Dendritic cell treated with granulocyte-macrophage colony-stimulating factor and Interleukin-4, amounts not matched to agents 40 ng/mL and 50 ng/mL, for 4 days (primary cell): ENCODE results near the gene CDHR5.
A peak's percentile ranks its signal among the peaks of the same experiment; 100 is the strongest.

Experiments
- H3K27ac Mint-ChIP-seq: one replicate; pipeline ENCODE4 v1.8.0; 2022; ENCODE audit warnings: mild to moderate bottlenecking, mixed read lengths
- H3K27me3 Mint-ChIP-seq: one replicate; pipeline ENCODE4 v1.8.0; 2022; ENCODE audit warnings: mild to moderate bottlenecking, mixed read lengths
- H3K36me3 Mint-ChIP-seq: one replicate; pipeline ENCODE4 v1.8.0; 2022; ENCODE audit warnings: low read depth, mixed read lengths
- H3K4me1 Mint-ChIP-seq: one replicate; pipeline ENCODE4 v1.8.0; 2022; ENCODE audit warnings: low read depth, mixed read lengths
- H3K4me3 Mint-ChIP-seq: one replicate; pipeline ENCODE4 v1.8.0; 2022; ENCODE audit warnings: mild to moderate bottlenecking, moderate library complexity, mixed read lengths
- H3K9me3 Mint-ChIP-seq: one replicate; pipeline ENCODE4 v1.8.0; 2022; ENCODE audit warnings: mixed read lengths
- intact Hi-C: fragments of 100-400 bp; cut with micrococcal nuclease; formaldehyde crosslinking; loops from one replicate; pipeline ENCODE4 v1.15.0; 2022

Gene CDHR5

DNA sequence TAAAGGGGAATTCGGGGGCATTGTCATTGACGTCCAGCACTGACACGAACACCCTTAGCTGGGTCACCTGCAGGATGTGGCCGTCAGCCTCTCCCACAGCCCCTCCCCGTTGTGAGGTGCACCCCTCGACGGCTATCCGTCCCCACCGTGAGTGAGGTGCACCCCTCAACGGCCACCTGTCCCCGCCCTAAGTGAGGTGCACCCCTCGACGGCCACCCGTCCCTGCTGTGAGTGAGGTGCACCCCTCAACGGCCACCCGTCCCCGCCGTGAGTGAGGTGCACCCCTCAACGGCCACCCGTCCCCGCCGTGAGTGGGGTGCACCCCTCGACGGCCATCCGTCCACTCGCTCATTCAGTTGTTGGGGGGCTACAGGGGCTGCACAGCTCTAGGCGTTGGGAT lies 2.9 kb downstream of the CDHR5 start:
- Mint-ChIP-seq H3K36me3 (peaks cover 48% of the 10 kb centered on the region), H3K27ac (no peak overlapping the region), H3K27me3 (peaks cover 30% of the 10 kb centered on the region), H3K4me3 (no peak overlapping the region), H3K9me3 (no peaks in the 10 kb centered on the region), H3K4me1 (peaks cover 51% of the 10 kb centered on the region)
- intact Hi-C loops = no loop called here

DNA sequence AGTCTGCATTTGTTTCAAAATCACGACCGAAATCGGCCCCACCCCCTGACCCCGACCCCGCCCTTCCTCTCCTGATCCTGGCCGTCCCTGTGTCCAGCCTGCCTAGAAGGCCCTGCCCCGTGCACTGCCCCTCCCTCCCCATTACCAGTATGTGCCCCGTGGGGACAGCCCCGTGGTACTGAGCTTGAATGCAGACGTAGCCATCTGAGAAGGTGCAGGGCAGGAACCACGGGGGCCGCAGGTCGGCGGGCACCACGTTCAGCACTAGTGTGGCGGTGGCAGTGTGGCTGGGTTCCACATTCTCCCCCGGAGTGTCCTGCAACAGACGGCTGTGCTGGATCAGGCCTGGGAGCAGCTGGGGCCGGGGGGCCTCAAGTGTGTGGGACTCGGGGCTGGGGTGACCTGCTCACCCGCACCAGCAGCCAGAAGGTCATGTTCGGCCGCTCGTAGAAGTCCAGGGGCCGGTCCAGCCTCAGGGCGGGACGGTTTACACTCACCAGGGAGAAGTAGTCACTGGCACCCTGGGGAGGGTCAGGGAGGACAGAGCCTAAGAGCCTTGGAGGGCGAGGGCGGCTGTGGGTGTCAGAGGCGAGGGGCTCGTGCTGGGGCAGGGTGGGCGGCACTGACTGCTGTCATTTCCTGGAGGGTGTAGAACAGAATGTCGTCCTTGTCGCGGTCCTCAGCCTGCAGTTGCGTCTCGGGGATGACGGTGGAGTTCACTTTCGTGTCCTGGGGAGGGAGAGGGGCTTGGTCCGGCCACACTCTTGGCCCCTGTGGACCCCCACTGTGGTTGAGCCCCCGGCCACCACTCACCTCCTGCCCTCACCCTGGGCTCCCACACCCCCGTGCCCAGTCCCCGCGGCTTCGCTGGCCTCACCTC lies 3.6 kb downstream of the CDHR5 start:
- H3K4me3 Mint-ChIP-seq = no peak overlapping the region
- peaks cover 48% of the 10 kb centered on the region for H3K36me3 Mint-ChIP-seq
- H3K4me1 Mint-ChIP-seq = peaks cover 58% of the 10 kb centered on the region
- H3K9me3 Mint-ChIP-seq = no peaks in the 10 kb centered on the region
- H3K27me3 Mint-ChIP-seq = peaks cover 24% of the 10 kb centered on the region
- intact Hi-C loops = no loop called here
- no peak overlapping the region for H3K27ac Mint-ChIP-seq

DNA sequence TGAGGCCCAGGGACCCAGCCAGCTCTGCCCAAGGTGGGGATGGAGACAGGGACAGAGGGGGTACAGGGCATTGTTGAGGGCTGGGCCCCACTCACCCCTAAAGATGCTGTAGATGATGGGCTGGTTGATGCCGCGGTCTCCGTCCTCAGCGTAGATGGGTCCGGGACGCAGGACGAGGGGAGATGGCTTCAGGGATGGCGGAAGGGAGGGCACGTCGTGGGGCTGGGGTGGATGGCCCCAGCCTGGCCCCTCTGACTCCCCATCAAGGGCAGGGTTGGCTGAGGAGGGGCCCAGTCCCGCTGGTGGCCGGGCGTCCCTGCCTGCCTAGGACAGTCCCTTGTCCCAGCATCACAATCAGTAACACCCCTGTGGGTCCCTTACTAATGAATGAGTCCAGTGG lies 4.6 kb downstream of the CDHR5 start:
- Mint-ChIP-seq H3K9me3 (no peaks in the 10 kb centered on the region), H3K27ac (no peak overlapping the region), H3K27me3 (peaks cover 14% of the 10 kb centered on the region), H3K36me3 (peaks cover 52% of the 10 kb centered on the region), H3K4me1 (peaks cover 59% of the 10 kb centered on the region), H3K4me3 (no peak overlapping the region)
- intact Hi-C loops = no loop called here

DNA sequence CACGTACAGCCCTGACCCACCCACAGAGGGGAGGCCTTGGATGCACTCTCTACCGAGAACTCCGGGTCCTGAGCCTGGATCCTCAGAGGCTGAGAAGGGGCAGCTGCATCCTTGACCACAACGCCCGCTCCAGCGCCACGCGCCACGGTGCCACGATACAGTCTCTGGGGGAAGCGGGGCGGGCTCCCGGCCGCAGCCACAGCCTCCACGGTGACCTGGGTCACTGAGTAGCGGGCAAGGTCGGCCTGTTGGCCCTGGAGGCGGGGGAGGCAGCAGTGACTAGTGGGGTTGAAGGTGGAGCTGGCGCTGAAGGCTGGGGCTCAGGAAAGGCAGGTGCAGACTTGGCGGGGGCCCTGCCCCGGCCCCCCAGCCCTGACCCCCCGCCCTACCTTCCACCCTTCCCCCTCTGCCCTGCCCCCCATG lies 5.1 kb downstream of the CDHR5 start:
- H3K9me3 Mint-ChIP-seq = no peaks in the 10 kb centered on the region
- H3K4me1 Mint-ChIP-seq = peaks cover 63% of the 10 kb centered on the region
- H3K27ac Mint-ChIP-seq = no peak overlapping the region
- H3K27me3 Mint-ChIP-seq = peaks cover 8% of the 10 kb centered on the region
- intact Hi-C loops = loop anchor here (5.0 kb wide), 1 partner anchor 42 kb away; the partner anchor contains the start of gene PHRF1
- H3K36me3 Mint-ChIP-seq = peaks cover 58% of the 10 kb centered on the region
- no peak overlapping the region for H3K4me3 Mint-ChIP-seq

DNA sequence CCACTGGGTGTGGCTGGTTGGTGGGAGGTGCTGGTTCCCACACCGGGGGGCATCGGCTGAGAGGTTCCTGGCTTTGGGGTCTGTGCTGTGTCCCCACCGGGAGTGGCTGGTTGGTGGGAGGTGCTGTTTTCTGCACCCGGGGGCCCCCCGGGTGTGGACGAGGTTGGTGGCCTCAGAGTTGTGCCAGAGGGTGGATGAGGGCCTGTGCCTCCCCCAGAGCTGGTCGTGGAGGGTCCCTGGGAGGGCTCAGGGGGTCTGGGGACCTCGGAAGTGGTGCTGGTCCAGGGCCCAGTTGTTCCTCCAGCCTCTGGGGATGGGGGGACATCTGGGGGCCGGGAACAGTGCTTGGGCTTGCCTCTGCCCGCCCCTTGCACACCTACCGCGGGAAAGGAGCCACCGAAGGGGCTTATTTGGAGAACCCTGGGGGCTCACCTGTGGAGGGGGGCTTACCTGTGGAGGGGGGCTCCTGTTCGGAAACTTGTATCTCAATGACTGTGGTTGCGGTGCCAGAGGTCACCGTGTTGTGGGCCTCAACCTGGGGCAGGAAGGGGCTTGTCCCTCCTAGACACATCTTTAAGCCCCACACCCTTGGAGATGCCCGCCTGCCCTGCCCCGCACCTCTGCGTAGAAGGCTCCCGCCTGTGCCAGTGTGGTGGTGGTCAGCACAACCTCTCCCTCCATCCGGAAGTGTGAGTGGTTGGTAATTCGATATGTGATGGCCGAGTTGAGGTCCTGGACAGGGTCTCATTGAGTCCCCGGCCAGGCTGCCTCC lies 5.7 kb downstream of the CDHR5 start:
- H3K27ac Mint-ChIP-seq = peak overlapping the region; percentile 75
- H3K36me3 Mint-ChIP-seq = peaks cover 64% of the 10 kb centered on the region
- intact Hi-C loops = loop anchor here (5.0 kb wide), 1 partner anchor 42 kb away; the partner anchor contains the start of gene PHRF1
- H3K9me3 Mint-ChIP-seq = no peaks in the 10 kb centered on the region
- peaks cover 69% of the 10 kb centered on the region for H3K4me1 Mint-ChIP-seq
- peaks cover 6% of the 10 kb centered on the region for H3K27me3 Mint-ChIP-seq
- H3K4me3 Mint-ChIP-seq = peak overlapping the region; percentile 6

DNA sequence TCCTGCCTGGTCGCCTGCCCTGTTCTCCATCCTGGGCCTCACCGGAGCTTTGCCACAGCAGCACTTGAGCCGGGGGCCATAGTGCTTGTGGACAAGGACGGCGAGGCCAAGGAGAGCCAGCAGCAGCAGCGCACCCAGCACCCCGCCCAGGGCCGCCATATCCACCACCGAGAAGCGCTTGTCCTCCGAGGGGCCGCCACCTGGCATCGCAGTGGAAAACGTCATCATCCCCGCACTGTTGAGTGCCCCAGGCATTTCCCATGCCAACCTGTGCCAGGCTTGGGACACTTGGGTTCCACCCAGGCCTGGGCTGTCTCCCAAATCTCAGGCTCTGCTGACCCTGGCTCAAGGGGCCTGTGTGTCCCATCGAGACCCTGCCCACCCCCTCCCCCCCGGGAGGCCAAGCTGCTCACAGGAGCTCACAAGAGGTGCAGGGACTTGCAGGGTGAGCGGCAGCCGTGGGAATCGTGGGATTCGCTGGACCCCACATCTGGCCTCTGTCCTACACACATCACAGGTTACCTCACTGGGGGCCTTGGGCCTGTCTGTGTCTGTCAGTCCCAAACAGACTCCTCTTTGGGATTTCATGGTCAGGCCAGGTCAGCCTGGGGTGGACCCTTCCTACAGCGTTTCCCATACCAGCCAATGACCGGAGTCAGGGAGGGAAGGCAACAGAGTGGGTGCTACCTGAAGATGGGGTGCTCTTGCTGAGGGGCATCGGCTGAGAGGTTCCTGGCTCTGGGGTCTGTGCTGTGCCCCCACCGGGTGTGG lies 6.7 kb downstream of the CDHR5 start:
- Mint-ChIP-seq H3K36me3 (peaks cover 67% of the 10 kb centered on the region), H3K4me3 (no peak overlapping the region), H3K9me3 (no peaks in the 10 kb centered on the region), H3K27ac (peak overlapping the region; percentile 75), H3K4me1 (peaks cover 70% of the 10 kb centered on the region), H3K27me3 (no peaks in the 10 kb centered on the region)
- intact Hi-C loops = loop anchor here (2.0 to 5.0 kb wide), 2 partner anchors 41 to 77 kb away; partner anchors contain the start of genes DEAF1, PHRF1 and TMEM80

DNA sequence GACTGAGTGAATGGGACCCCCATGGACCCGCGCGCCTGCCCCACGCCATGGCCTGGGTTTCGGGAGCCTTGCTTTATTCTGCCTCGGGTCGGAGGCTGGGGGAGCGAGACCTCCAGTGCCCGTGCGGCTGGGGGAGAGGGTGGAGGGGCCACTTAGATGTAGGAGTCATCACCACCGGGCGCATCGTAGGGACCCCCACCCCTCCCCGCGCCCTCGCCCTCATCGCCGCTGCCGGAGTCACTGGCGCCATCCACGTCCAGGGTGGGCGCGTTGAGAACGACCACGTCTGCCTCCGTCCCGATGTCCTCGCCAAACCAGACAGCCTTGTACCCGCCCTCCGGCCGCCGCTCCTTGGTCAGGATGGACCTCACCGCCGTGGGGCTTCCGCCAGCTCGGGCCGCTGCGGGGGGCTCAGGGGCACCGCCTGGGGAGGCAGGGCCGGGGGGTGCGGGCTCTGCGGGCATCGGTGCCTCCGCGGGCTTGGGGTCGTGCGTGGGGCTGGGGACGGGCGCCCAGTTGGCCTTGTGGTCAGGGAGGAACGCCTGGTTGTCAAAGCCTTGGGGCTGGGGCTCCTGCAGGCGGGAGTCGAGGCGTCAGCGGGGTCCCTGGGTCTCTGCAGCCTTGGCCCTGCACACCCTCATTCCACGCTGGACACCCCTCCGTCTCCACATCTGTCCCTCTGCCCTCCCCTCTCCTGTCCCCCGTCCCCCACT lies 7.4 kb downstream of the CDHR5 start:
- Mint-ChIP-seq H3K27me3 (no peaks in the 10 kb centered on the region), H3K36me3 (peaks cover 67% of the 10 kb centered on the region), H3K4me3 (peak overlapping the region; percentile 86), H3K27ac (peak overlapping the region; percentile 95), H3K4me1 (peaks cover 78% of the 10 kb centered on the region), H3K9me3 (no peaks in the 10 kb centered on the region)
- intact Hi-C loops = loop anchor here (2.0 to 5.0 kb wide), 2 partner anchors 40 to 77 kb away; partner anchors contain the start of genes DEAF1, PHRF1 and TMEM80

DNA sequence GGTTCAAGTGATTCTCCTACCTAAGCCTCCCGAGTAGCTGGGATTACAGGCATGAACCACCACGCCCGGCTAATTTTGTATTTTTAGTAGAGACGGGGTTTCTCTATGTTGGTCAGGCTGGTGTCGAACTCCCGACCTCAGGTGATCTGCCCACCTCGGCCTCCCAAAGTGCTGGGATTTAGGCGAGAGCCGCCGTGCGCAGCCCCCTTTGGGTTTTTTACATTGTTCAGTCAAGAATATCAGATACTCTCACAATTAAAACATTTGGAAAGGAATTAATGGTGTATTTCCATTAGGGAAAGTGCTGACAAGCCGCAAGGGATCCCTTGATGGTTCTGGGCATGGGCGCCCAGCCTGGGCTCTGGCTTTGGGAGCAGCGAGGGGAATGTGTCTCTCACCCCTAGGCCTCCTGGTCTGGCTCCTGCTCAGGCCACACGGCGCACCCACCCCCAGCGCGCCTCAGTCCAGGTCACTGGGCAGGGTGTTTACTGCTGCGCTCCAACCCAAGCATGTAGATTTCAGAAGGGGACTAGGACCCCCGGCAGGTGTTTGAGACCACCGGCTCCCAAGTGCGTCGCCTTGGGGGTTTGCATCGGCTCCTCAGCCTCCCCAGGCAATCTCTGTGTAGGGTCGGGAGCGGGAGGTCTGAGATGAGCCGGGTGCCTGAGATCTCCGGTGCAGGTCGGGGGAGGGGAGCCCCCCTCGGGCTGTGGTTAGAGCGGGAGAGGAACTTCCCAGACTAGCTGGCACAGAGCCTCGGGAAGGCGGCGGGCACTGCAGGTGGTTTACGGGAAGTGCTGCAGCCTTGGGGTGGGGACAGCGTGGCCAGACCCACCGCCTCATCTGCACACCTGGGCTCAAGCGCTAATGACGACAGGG lies 8.2 kb downstream of the CDHR5 start:
- intact Hi-C loops = loop anchor here (2.0 to 5.0 kb wide), 2 partner anchors 39 to 78 kb away; partner anchors contain the start of genes DEAF1, PHRF1 and TMEM80

DNA sequence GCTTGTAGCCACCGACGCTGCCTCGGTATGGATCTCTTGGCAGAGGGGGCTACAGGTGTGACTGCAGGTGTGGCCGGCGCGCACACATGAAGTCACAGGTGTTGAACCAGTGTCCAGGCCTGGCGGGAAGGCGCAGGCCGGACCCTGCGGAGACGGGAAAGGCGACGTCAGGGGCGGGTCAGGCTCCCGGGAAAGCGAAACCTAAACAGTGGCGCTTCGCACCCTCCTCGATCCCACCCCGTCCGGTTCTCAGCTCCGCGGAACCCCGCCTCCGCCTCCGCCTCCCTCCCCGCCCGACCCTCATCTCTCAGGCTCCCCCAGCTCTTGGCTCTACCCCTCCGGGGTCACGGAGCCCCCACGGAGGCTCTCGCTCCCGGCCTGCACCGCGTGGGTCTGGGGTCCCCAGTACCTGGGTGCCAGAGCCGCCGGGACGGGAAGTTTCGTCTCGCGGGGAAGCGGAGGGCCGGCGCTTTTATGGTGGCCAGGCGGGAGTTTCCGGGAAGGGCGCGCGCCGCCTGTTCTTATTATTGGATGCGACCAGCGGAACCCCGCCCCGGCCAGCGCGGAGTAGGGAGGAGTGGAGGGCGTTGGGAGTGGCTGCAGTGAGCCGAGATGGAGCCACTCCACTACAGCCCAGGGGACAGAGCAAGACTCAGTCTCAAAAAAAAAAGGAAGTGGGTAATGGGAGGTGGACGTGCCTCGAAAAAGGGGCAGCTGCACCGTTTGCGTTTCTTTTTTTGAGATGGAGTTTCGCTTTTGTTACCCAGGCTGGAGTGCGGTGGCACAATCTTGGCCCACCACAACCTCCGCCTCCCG lies 9.0 kb downstream of the CDHR5 start, which contains the start of gene IRF7:
Gene IRF7, minus strand, starts transcription at position 447 of the 816 bp plus-strand sequence. CDS start 586 bp downstream, outside the sequence.
- H3K36me3 Mint-ChIP-seq = peaks cover 76% of the 10 kb centered on the region
- H3K4me3 Mint-ChIP-seq = peak within 1 kb of the TSS; percentile 86
- H3K27me3 Mint-ChIP-seq = no peaks in the 10 kb centered on the region
- H3K27ac Mint-ChIP-seq = peak within 1 kb of the TSS; percentile 95
- intact Hi-C loops = loop anchor here (2.0 to 5.0 kb wide), 2 partner anchors 38 to 79 kb away; partner anchors contain the start of genes DEAF1, PHRF1 and TMEM80
- H3K4me1 Mint-ChIP-seq = peaks cover 69% of the 10 kb centered on the region
- no peaks in the 10 kb centered on the region for H3K9me3 Mint-ChIP-seq

More for the DNA sequence above, 8.2 kb downstream of the CDHR5 start:
- H3K4me1 Mint-ChIP-seq = peaks cover 77% of the 10 kb centered on the region
- H3K4me3 Mint-ChIP-seq = peak overlapping the region; percentile 86
- no peaks in the 10 kb centered on the region for H3K9me3 Mint-ChIP-seq
- peaks cover 68% of the 10 kb centered on the region for H3K36me3 Mint-ChIP-seq
- H3K27me3 Mint-ChIP-seq = no peaks in the 10 kb centered on the region
- H3K27ac Mint-ChIP-seq = peak overlapping the region; percentile 95

DNA sequence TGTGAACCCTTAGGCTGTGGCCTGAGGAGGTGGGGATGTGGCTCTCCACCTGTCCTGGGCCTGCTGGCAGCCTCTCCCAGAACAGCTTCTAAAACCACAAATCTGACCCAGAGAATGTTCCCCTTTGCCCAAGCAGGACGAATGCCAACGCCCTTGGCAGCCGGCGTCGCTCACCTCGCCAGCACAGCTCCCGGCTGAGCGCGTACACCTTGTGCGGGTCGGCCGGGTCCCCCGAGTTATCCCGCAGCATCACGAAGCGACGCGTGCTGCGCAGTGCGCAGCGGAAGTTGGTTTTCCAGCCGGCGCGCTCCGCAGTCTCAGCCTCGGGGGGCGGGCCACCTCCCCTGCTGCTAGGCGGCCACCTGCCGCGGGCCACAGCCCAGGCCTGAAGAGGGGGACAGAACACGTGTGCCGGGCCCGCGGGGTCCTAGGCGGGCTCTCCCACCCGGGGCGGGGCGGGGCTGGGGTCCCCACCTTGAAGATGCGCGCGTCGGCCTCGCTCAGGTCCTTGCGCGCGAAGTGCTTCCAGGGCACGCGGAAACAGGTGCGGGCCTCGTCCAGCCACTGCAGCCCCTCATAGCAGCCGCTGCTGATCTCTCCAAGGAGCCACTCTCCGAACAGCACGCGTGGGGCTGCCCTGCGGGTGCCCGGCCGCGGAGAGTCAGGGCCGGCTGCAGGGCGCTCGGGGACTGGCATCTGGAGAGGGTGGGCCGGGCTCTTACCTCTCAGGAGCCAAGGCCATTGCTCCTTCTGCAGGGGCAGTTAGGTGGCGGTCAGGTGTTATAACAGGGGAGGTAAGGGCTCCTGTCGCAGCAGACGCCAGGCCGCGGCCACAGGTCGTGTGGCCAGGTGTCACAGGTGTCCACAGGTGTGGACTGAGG lies 9.9 kb downstream of the CDHR5 start:
- Mint-ChIP-seq H3K27ac (peak overlapping the region; percentile 95), H3K27me3 (no peaks in the 10 kb centered on the region), H3K9me3 (no peaks in the 10 kb centered on the region), H3K4me1 (peaks cover 60% of the 10 kb centered on the region), H3K4me3 (peak overlapping the region; percentile 86), H3K36me3 (peaks cover 81% of the 10 kb centered on the region)
- intact Hi-C loops = loop anchor here (5.0 kb wide), 1 partner anchor 38 kb away; the partner anchor contains the start of gene PHRF1
